H1 (cell line): ENCODE measurements around the gene IRF4. TPM values are rescaled to one million over a fixed set of nuclear protein-coding genes. Genes with fewer than 3 reads are reported as not detected.

Experiments used
- CTCF ChIA-PET: fragments of 300-600 bp; sonication (Branson Sonifier 250); formaldehyde crosslinking; loops from one replicate; lab custom pipeline; 2021; ENCODE audit not compliant: partially characterized antibody; lab: Charles Lee
- POLR2A ChIA-PET: fragments of 300-600 bp; sonication (Branson Sonifier 250); formaldehyde crosslinking; loops from one replicate; lab custom pipeline; 2021; ENCODE audit warnings: inconsistent platforms; ENCODE audit not compliant: partially characterized antibody; lab: Charles Lee
- DNase-seq, 2 experiments: peaks; one replicate each; pipeline versions ENCODE4 v3.0.0 to v3.0.0-alpha.2; 2010 to 2022; ENCODE audit warnings: low spot score in 2 of 2, low read depth in 1 of 2, mixed read lengths in 1 of 2
- FAIRE-seq: peaks from 2 replicates; lab custom pipeline; 2011; peaks lifted over from hg19 to GRCh38; lab: Jason Lieb, UNC
- H2AFZ ChIP-seq: 2 replicates; pipeline ENCODE4 v1.8.1; 2012; ENCODE audit warnings: low read length, inconsistent platforms
- H2AK5ac ChIP-seq: 2 replicates; pipeline ENCODE4 v1.6.1; 2013; ENCODE audit warnings: low read depth, low read length
- H2BK120ac ChIP-seq: replicated peaks from 2 replicates; pipeline ENCODE3; 2013; ENCODE audit warnings: low read depth, low read length, inconsistent platforms
- H2BK12ac ChIP-seq: 2 replicates; pipeline ENCODE4 v1.6.1; 2013; ENCODE audit warnings: low read depth, low read length
- H2BK15ac ChIP-seq: 2 replicates; pipeline ENCODE4 v1.6.1; 2013; ENCODE audit warnings: low read length
- H2BK20ac ChIP-seq: 2 replicates; pipeline ENCODE4 v1.6.1; 2013; ENCODE audit warnings: low read length
- H2BK5ac ChIP-seq: 2 replicates; pipeline ENCODE4 v1.6.1; 2013; ENCODE audit warnings: low read depth, low read length
- H3K14ac ChIP-seq: 2 replicates; pipeline ENCODE4 v1.6.1; 2013; ENCODE audit warnings: inconsistent platforms; ENCODE audit not compliant: insufficient read length
- H3K18ac ChIP-seq: 2 replicates; pipeline ENCODE4 v1.6.1; 2013; ENCODE audit warnings: low read length; ENCODE audit errors: extremely low read depth
- H3K23ac ChIP-seq: 2 replicates; pipeline ENCODE4 v1.6.1; 2013; ENCODE audit warnings: inconsistent platforms; ENCODE audit not compliant: insufficient read length
- H3K23me2 ChIP-seq: 2 replicates; pipeline ENCODE4 v1.6.1; 2013; ENCODE audit warnings: low read depth, low read length
- H3K27ac ChIP-seq: 2 replicates; pipeline ENCODE4 v1.6.1; 2011; ENCODE audit warnings: low read depth, low read length, inconsistent platforms
- H3K27me3 ChIP-seq, 4 experiments: replicated peaks in 1 of 4; 1 replicate in 1 of 4; 2 replicates in 3 of 4; pipeline versions ENCODE4 v1.6.1 to v1.8.1; 2011 to 2013; ENCODE audit warnings: low read length in 3 of 4, mild to moderate bottlenecking in 3 of 4, inconsistent platforms in 2 of 4, mixed read lengths in 2 of 4, moderate library complexity in 1 of 4; ENCODE audit not compliant: control insufficient read depth in 3 of 4, insufficient read depth in 3 of 4; ENCODE audit errors: extremely low read depth in 1 of 4
- H3K36me3 ChIP-seq, 4 experiments: 2 replicates each; pipeline versions ENCODE4 v1.6.1 to v1.8.1; 2011 to 2013; ENCODE audit warnings: mild to moderate bottlenecking in 4 of 4, low read length in 3 of 4, moderate library complexity in 2 of 4, control low read depth in 1 of 4, inconsistent platforms in 1 of 4; ENCODE audit not compliant: insufficient read depth in 4 of 4, control insufficient read depth in 2 of 4
- H3K4ac ChIP-seq: replicated peaks from 2 replicates; pipeline ENCODE3; 2013; ENCODE audit warnings: low read length, low read depth, mixed read lengths, inconsistent platforms; ENCODE audit not compliant: insufficient read length
- H3K4me1 ChIP-seq, 4 experiments: replicated peaks in 1 of 4; 1 replicate in 1 of 4; 2 replicates in 3 of 4; pipeline versions ENCODE4 v1.6.1 to v1.8.1; 2011 to 2013; ENCODE audit warnings: low read length in 3 of 4, inconsistent platforms in 2 of 4, mixed read lengths in 1 of 4; ENCODE audit not compliant: insufficient read depth in 4 of 4, control insufficient read depth in 3 of 4
- H3K4me2 ChIP-seq, 2 experiments: 2 replicates each; pipeline versions ENCODE4 v1.6.1 to v1.8.1; 2011 to 2013; ENCODE audit warnings: low read depth in 2 of 2, low read length in 2 of 2, control low read depth in 1 of 2, inconsistent platforms in 1 of 2, mild to moderate bottlenecking in 1 of 2; ENCODE audit not compliant: insufficient read depth in 1 of 2
- H3K4me3 ChIP-seq, 4 experiments: fragments of 200-600, 300-600 bp in 1 of 4; sonication (generic), shearing (Covaris generic), sonication (Bioruptor Twin) in 1 of 4; 2 replicates each; pipeline versions ENCODE4 v1.5.1 to v1.8.1; 2011 to 2016; ENCODE audit warnings: low read length in 4 of 4, low read depth in 3 of 4, control low read depth in 2 of 4, inconsistent platforms in 2 of 4, mild to moderate bottlenecking in 2 of 4, mixed read lengths in 1 of 4, moderate library complexity in 1 of 4; ENCODE audit not compliant: insufficient read depth in 2 of 4; ENCODE audit errors: extremely low read depth in 1 of 4
- H3K56ac ChIP-seq: replicated peaks from 2 replicates; pipeline ENCODE3; 2013; ENCODE audit warnings: low read depth, mild to moderate bottlenecking, mixed read lengths, low read length, inconsistent platforms; ENCODE audit not compliant: insufficient read length
- H3K79me1 ChIP-seq: 2 replicates; pipeline ENCODE4 v1.6.1; 2013; ENCODE audit warnings: low read depth, low read length, control low read depth
- H3K79me2 ChIP-seq, 2 experiments: 2 replicates each; pipeline versions ENCODE4 v1.6.1 to v1.8.1; 2012 to 2013; ENCODE audit warnings: low read length in 2 of 2, mild to moderate bottlenecking in 2 of 2, inconsistent platforms in 1 of 2; ENCODE audit not compliant: insufficient read depth in 2 of 2, control insufficient read depth in 1 of 2
- H3K9ac ChIP-seq, 4 experiments: replicated peaks in 1 of 4; 1 replicate in 1 of 4; 2 replicates in 3 of 4; pipeline versions ENCODE4 v1.6.1 to v1.8.1; 2011 to 2013; ENCODE audit warnings: low read depth in 3 of 4, low read length in 3 of 4, control low read depth in 2 of 4, mild to moderate bottlenecking in 2 of 4, moderate library complexity in 2 of 4, inconsistent platforms in 1 of 4; ENCODE audit errors: extremely low read depth in 1 of 4
- H3K9me3 ChIP-seq, 2 experiments: 2 replicates each; pipeline versions ENCODE4 v1.6.1 to v1.8.1; 2012 to 2013; ENCODE audit warnings: mild to moderate bottlenecking in 2 of 2, moderate library complexity in 2 of 2, control low read depth in 1 of 2, inconsistent platforms in 1 of 2, low read depth in 1 of 2, low read length in 1 of 2, mixed read lengths in 1 of 2; ENCODE audit not compliant: insufficient read depth in 2 of 2
- H4K20me1 ChIP-seq, 2 experiments: replicated peaks in 1 of 2; 2 replicates each; pipeline versions ENCODE3 to v1.8.1; 2011 to 2013; ENCODE audit warnings: inconsistent platforms in 2 of 2, low read length in 2 of 2, mild to moderate bottlenecking in 1 of 2; ENCODE audit not compliant: insufficient read depth in 2 of 2, control insufficient read depth in 1 of 2
- H4K5ac ChIP-seq: 2 replicates; pipeline ENCODE4 v1.6.1; 2013; ENCODE audit warnings: low read length, low read depth, mixed read lengths, inconsistent platforms; ENCODE audit not compliant: insufficient read length
- H4K8ac ChIP-seq: 2 replicates; pipeline ENCODE4 v1.8.0; 2013; ENCODE audit warnings: mild to moderate bottlenecking, moderate library complexity, low read length, inconsistent platforms; ENCODE audit not compliant: insufficient read depth; ENCODE audit errors: extremely low read depth
- H4K91ac ChIP-seq: replicated peaks from 2 replicates; pipeline ENCODE3; 2013; ENCODE audit warnings: low read length, mixed read lengths, inconsistent platforms; ENCODE audit not compliant: insufficient read length
- MAFK ChIP-seq: IDR thresholded peaks from 2 replicates; pipeline ENCODE4 v1.6.1; 2012; ENCODE audit warnings: low read depth, mild to moderate bottlenecking, improper control_type of control experiment, low read length
- WGBS, 2 experiments: shearing (Covaris generic) in 1 of 2; methylation state at CpG; one replicate each; pipeline versions ENCODE4 v1.1.6 to v1.1.7; 2013 to 2015; ENCODE audit warnings: low lambda C conversion rate in 2 of 2, mixed read lengths in 2 of 2, inconsistent platforms in 1 of 2, low coverage in 1 of 2, missing lambda C conversion rate in 1 of 2; ENCODE audit not compliant: insufficient replicate concordance in 2 of 2, insufficient coverage in 1 of 2, insufficient read length in 1 of 2; ENCODE audit errors: extremely low coverage in 1 of 2, missing lambda C conversion rate in 1 of 2; 5-methylcytosine and 5-hydroxymethylcytosine counted together
- polyA plus RNA-seq, 7 experiments: library from polyadenylated mRNA; depleted of rRNA in 3 of 7; stranded (reverse) in 5 of 7; unstranded in 2 of 7; fragments of >200 nt in 5 of 7; fragments of 200-250 nt in 2 of 7; gene quantifications; 1 replicate in 5 of 7; 2 replicates in 1 of 7; 4 replicates in 1 of 7; pipeline versions ENCODE4 v1.2.1 to v1.2.3, GENCODE V29; 2011 to 2013; ENCODE audit warnings: missing spikeins in 2 of 7, mixed read lengths in 2 of 7
- total RNA-seq: library from RNA; stranded (reverse); fragmentation: NEBNext Ultra II Directional; extraction: Animal tissue kit (Norgen Biotek cat#: 25700); gene quantifications from 2 replicates; pipeline ENCODE4 v1.2.1, GENCODE V29; 2021

IRF4 gene
- total and polyA plus RNA-seq, 2 of the 8 experiments (the other 6 are each of a cell fraction or from before 2014, with no cell fraction given), result 0.77 to 2.1 TPM

GRCh38 chr6:385614-386013 is 5.9 kb upstream of the IRF4 start:
- WGBS, 2 experiments, result 86% methylated on average over 10 of the region's 10 CpGs; no CpG with 5 or more reads in 1 of the 2 experiments

More at GRCh38 chr6:385614-386013, 5.9 kb upstream of the IRF4 start:
- H3K4me3 ChIP-seq, result no peak overlapping the region
- H3K4ac ChIP-seq, result no peak overlapping the region
- H4K20me1 ChIP-seq, result no peaks in the 10 kb centered on the region
- H4K5ac ChIP-seq, result no peak overlapping the region
- no peak for DNase-seq
- peaks cover 0 to 15% (median 14%) of the 10 kb centered on the region in 4 experiments; a peak in 6 of 7 replicates for H3K27me3 ChIP-seq
- no peaks in the 10 kb centered on the region for H3K23me2 ChIP-seq
- no peak overlapping the region for H2BK12ac ChIP-seq
- H3K4me2 ChIP-seq, result no peak overlapping the region
- H3K18ac ChIP-seq, result no peak overlapping the region
- H3K56ac ChIP-seq, result no peak overlapping the region
- no peak overlapping the region for H2AFZ ChIP-seq
- CTCF ChIA-PET, result interaction anchor here (0.5 to 2.2 kb wide), 8 partner anchors 12 to 363 kb away, joined by 3 to 7 read pairs (median 4); no protein-coding TSS in a partner anchor
- peaks cover 10 to 12% of the 10 kb centered on the region in 2 experiments; a peak in 3 of 4 replicates for H3K9me3 ChIP-seq
- H2BK20ac ChIP-seq, result no peak overlapping the region
- TF ChIP-seq MAFK, result no peak
- TF ChIP-seq, all 59 proteins: peak for 0
- no peak overlapping the region for H4K91ac ChIP-seq
- H2BK5ac ChIP-seq, result no peak overlapping the region
- no peaks in the 10 kb centered on the region for H3K79me1 ChIP-seq
- no peaks in the 10 kb centered on the region for H3K36me3 ChIP-seq
- H2BK120ac ChIP-seq, result no peak overlapping the region
- H3K27ac ChIP-seq, result no peak overlapping the region
- no peak overlapping the region for H3K9ac ChIP-seq
- POLR2A ChIA-PET, result no interaction called here
- H4K8ac ChIP-seq, result no peak overlapping the region
- H3K23ac ChIP-seq, result no peak overlapping the region
- H3K79me2 ChIP-seq, result no peaks in the 10 kb centered on the region
- no peaks in the 10 kb centered on the region for H3K4me1 ChIP-seq
- no peak overlapping the region for H3K14ac ChIP-seq
- FAIRE-seq, result no peak
- no peak overlapping the region for H2BK15ac ChIP-seq
- peak overlapping the region; percentile 30; the same call in 1 of the 2 replicates for H2AK5ac ChIP-seq
